ENCODE results near the gene CFAP45. TPM values are rescaled to one million over a fixed set of nuclear protein-coding genes. Genes with fewer than 3 reads are reported as not detected.

The CFAP45 gene
- polyA plus RNA-seq, 3 donors: 0.12 to 1.0 TPM; not detected in 1

GRCh38 chr1:159829273-159829634, 70.7 kb downstream of the CFAP45 start:
- Mint-ChIP-seq H3K4me3 (peak overlapping the region; percentile 54 to 84), H3K4me1 (peaks cover 75% of the 10 kb centered on the region), H3K27me3 (ENCODE audit: low read depth in 3 of 3) (peaks cover 0 to 5% (median 4%) of the 10 kb centered on the region in 3 donors), H3K9me3 (peaks cover 0 to 2% (median 0%) of the 10 kb centered on the region in 7 donors), H3K27ac (peak overlapping the region; percentile 52 to 96 (median 82)), H3K36me3 (peaks cover 0 to 5% of the 10 kb centered on the region in 2 donors)
- H3K4me3 ChIP-seq (replicated peaks in 1 of 3; ENCODE audit: low read depth in 2 of 3, low read length in 3 of 3): peak overlapping the region in 1 of 3 experiments; percentile 59
- no peaks in the 10 kb centered on the region for H4K20me1 ChIP-seq (ENCODE audit: insufficient read depth, low read length)
- H3K27ac ChIP-seq (ENCODE audit: low read depth in 1 of 2, low read length in 2 of 2): peak overlapping the region; percentile 57 to 74
- H3K4me1 ChIP-seq (ENCODE audit: control insufficient read depth in 1 of 2, insufficient read depth in 2 of 2, low read length in 2 of 2): peaks cover 62% of the 10 kb centered on the region in 2 donors
- no peak overlapping the region for H3K9ac ChIP-seq (ENCODE audit: insufficient read depth, low read length, poor library complexity, severe bottlenecking)
- H3K4me2 ChIP-seq (replicated peaks; ENCODE audit: extremely low read depth, low read length, poor library complexity, severe bottlenecking): peak overlapping the region; percentile 67
- intact Hi-C loops (cut with micrococcal nuclease): loop anchor here in 1 of 2 donors (2.0 kb wide), 1 partner anchor 62 kb away; no protein-coding TSS in a partner anchor
- DNase-seq: peak; percentile 74 to 86 (median 85)
- 0% methylated on average over 3 of the region's 3 CpGs for WGBS (ENCODE audit: insufficient coverage)
- no peak overlapping the region for H2AFZ ChIP-seq (ENCODE audit: insufficient read depth, low read depth, low read length, poor library complexity, severe bottlenecking)
- peak; percentile 71 for TF ChIP-seq CTCF (IDR thresholded peaks at IDR 0.05)
- no peaks in the 10 kb centered on the region for H3K79me2 ChIP-seq (ENCODE audit: insufficient read depth, low read length)
- no peaks in the 10 kb centered on the region for H3K27me3 ChIP-seq (ENCODE audit: control insufficient read depth in 2 of 2, insufficient read depth in 2 of 2, low read length in 2 of 2)
- no peaks in the 10 kb centered on the region for H3K9me3 ChIP-seq (replicated peaks in 1 of 2; ENCODE audit: control insufficient read depth in 1 of 2, insufficient read depth in 1 of 2, low read length in 2 of 2)
- H3K36me3 ChIP-seq (replicated peaks in 1 of 2; ENCODE audit: control insufficient read depth in 1 of 2, insufficient read depth in 2 of 2, low read length in 2 of 2): no peaks in the 10 kb centered on the region

- WGBS (ENCODE audit: insufficient coverage): 22% methylated on average over 7 of the region's 11 CpGs
- TF ChIP-seq CTCF (IDR thresholded peaks at IDR 0.05): no peak
Observed at GRCh38 chr1:159828581-159829272, 71.2 kb downstream of the CFAP45 start.

More at GRCh38 chr1:159828581-159829272, 71.2 kb downstream of the CFAP45 start:
- Histone ChIP-seq H3K4me3 (replicated peaks in 1 of 3; ENCODE audit: low read depth in 2 of 3, low read length in 3 of 3) (peak overlapping the region in 1 of 3 experiments; percentile 59), H4K20me1 (ENCODE audit: insufficient read depth, low read length) (no peaks in the 10 kb centered on the region), H3K9me3 (replicated peaks in 1 of 2; ENCODE audit: control insufficient read depth in 1 of 2, insufficient read depth in 1 of 2, low read length in 2 of 2) (no peaks in the 10 kb centered on the region), H3K4me2 (replicated peaks; ENCODE audit: extremely low read depth, low read length, poor library complexity, severe bottlenecking) (peak overlapping the region; percentile 67), H3K36me3 (replicated peaks in 1 of 2; ENCODE audit: control insufficient read depth in 1 of 2, insufficient read depth in 2 of 2, low read length in 2 of 2) (no peaks in the 10 kb centered on the region), H3K9ac (ENCODE audit: insufficient read depth, low read length, poor library complexity, severe bottlenecking) (peak overlapping the region; percentile 20), H3K4me1 (ENCODE audit: control insufficient read depth in 1 of 2, insufficient read depth in 2 of 2, low read length in 2 of 2) (peaks cover 62% of the 10 kb centered on the region in 2 donors), H3K79me2 (ENCODE audit: insufficient read depth, low read length) (no peaks in the 10 kb centered on the region), H3K27ac (ENCODE audit: low read depth in 1 of 2, low read length in 2 of 2) (peak overlapping the region; percentile 57 to 74), H3K27me3 (ENCODE audit: control insufficient read depth in 2 of 2, insufficient read depth in 2 of 2, low read length in 2 of 2) (no peaks in the 10 kb centered on the region), H2AFZ (ENCODE audit: insufficient read depth, low read depth, low read length, poor library complexity, severe bottlenecking) (no peak overlapping the region)
- peak overlapping the region; percentile 54 to 84 for H3K4me3 Mint-ChIP-seq
- peak in 2 of 3 donors; percentile 64 to 76 for DNase-seq
- peaks cover 0 to 5% of the 10 kb centered on the region in 2 donors for H3K36me3 Mint-ChIP-seq
- H3K27ac Mint-ChIP-seq: peak overlapping the region; percentile 52 to 96 (median 82)
- peaks cover 77% of the 10 kb centered on the region for H3K4me1 Mint-ChIP-seq
- H3K27me3 Mint-ChIP-seq (ENCODE audit: low read depth in 3 of 3): peaks cover 0 to 4% (median 2%) of the 10 kb centered on the region in 3 donors
- intact Hi-C loops (cut with micrococcal nuclease): loop anchor here in 1 of 2 donors (2.0 kb wide), 1 partner anchor 62 kb away; no protein-coding TSS in a partner anchor
- H3K9me3 Mint-ChIP-seq: peaks cover 0 to 2% (median 0%) of the 10 kb centered on the region in 7 donors

All from CD14-positive monocyte (primary cell).